T-helper 2 cell (primary cell): ENCODE measurements around the gene IRF2.

Experiments
- DNase-seq, 5 experiments: peaks; one replicate each; pipeline versions ENCODE4 v3.0.0 to v3.0.0-alpha.2; 2012 to 2022

IRF2 gene

GRCh38 chr4:184409502-184409901 is 64.8 kb downstream of the IRF2 start:
- no peak for DNase-seq

- DNase-seq: no peak
These were observed 65.7 kb downstream of the IRF2 start for GRCh38 chr4:184408684-184409081.

- peak in 1 of 5 experiments; percentile 42 for DNase-seq
These were observed 66.2 kb downstream of the IRF2 start for GRCh38 chr4:184408021-184408683.

GRCh38 chr4:184406958-184407391 is 67.4 kb downstream of the IRF2 start:
- DNase-seq: no peak

- DNase-seq: no peak
These were observed 70.3 kb downstream of the IRF2 start for GRCh38 chr4:184404047-184404446.

GRCh38 chr4:184403384-184403781 is 71.0 kb downstream of the IRF2 start:
- DNase-seq: no peak

GRCh38 chr4:184402740-184403383 is 71.5 kb downstream of the IRF2 start:
- DNase-seq: no peak

- no peak for DNase-seq
These were observed 72.1 kb downstream of the IRF2 start for GRCh38 chr4:184402239-184402638.

GRCh38 chr4:184401397-184402171 is 72.8 kb downstream of the IRF2 start:
- DNase-seq: no peak

- DNase-seq: no peak
These were observed 73.5 kb downstream of the IRF2 start for GRCh38 chr4:184400891-184401290.

- DNase-seq: no peak
These were observed 73.9 kb downstream of the IRF2 start for GRCh38 chr4:184400375-184400870.

- DNase-seq: no peak
These were observed 74.8 kb downstream of the IRF2 start for GRCh38 chr4:184399512-184399908.

- DNase-seq: no peak
These were observed 75.4 kb downstream of the IRF2 start for GRCh38 chr4:184398741-184399511.

GRCh38 chr4:184397516-184398163 is 76.7 kb downstream of the IRF2 start:
- no peak for DNase-seq

- DNase-seq: peak in 1 of 5 experiments; percentile 63
These were observed 77.5 kb downstream of the IRF2 start for GRCh38 chr4:184396570-184397515.

- no peak for DNase-seq
These were observed 78.4 kb downstream of the IRF2 start for GRCh38 chr4:184395971-184396391.

GRCh38 chr4:184395451-184395917 is 78.9 kb downstream of the IRF2 start:
- no peak for DNase-seq

GRCh38 chr4:184392748-184393559 is 81.4 kb downstream of the IRF2 start:
- DNase-seq: no peak

- no peak for DNase-seq
These were observed 82.0 kb downstream of the IRF2 start for GRCh38 chr4:184392316-184392715.
